ENCODE measurements around the gene CDCP1.

DNA sequence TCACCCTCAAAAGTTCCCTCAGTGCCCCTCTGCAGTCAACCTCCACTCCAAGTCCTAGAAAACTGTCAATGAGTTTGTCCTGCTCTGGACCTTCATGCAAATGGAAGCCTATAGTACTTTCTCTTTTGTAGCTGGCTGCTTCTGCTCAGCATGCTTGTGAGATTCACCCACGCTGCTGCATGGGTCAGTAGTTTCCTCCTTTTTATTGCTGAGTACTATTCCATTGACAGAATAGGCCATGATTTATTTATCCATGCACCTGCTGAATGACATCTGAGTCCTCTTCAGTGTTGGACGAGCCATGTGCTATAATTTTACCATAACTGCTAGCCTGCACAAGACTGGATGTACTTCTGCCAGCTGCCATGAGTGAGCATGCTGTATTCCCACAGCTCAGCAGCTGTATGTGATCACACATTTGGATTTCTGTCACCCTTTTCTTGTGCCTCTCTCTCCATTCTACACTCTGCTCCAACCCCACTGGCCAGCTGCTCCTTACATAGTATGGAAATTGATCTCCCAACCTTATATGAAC is 26.3 kb downstream of the CDCP1 start:
- TF ChIP-seq, protein P1, sequence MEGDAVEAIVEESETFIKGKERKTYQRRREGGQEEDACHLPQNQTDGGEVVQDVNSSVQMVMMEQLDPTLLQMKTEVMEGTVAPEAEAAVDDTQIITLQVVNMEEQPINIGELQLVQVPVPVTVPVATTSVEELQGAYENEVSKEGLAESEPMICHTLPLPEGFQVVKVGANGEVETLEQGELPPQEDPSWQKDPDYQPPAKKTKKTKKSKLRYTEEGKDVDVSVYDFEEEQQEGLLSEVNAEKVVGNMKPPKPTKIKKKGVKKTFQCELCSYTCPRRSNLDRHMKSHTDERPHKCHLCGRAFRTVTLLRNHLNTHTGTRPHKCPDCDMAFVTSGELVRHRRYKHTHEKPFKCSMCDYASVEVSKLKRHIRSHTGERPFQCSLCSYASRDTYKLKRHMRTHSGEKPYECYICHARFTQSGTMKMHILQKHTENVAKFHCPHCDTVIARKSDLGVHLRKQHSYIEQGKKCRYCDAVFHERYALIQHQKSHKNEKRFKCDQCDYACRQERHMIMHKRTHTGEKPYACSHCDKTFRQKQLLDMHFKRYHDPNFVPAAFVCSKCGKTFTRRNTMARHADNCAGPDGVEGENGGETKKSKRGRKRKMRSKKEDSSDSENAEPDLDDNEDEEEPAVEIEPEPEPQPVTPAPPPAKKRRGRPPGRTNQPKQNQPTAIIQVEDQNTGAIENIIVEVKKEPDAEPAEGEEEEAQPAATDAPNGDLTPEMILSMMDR (IDR thresholded peaks at IDR 0.05; ENCODE audit: low read length) = no peak
- TF ChIP-seq EZH2 (IDR thresholded peaks at IDR 0.05; ENCODE audit: borderline replicate concordance, low read length) = no peak
